Testis (tissue), 2 donors: Measurements from ENCODE around the gene ARF6.

ENCODE experiments used
- POLR2A ChIP-seq: fragments of 450-650 bp; IDR thresholded peaks from one replicate; pipeline ENCODE4 v1.6.1; 2017; ENCODE audit warnings: antibody characterized with exemption, mild to moderate bottlenecking, moderate library complexity
- TF ChIP-seq, protein P1 (sequence below), 3 experiments: fragments of 450-650 bp in 2 of 3; fragments of 200-600 bp in 1 of 3; sonication (generic) in 1 of 3; IDR thresholded peaks; one replicate each; pipeline ENCODE4 v1.5.1; 2016 to 2019; ENCODE audit warnings: antibody characterized with exemption in 3 of 3, mild to moderate bottlenecking in 2 of 3, moderate library complexity in 1 of 3

- TF ChIP-seq, protein P1, sequence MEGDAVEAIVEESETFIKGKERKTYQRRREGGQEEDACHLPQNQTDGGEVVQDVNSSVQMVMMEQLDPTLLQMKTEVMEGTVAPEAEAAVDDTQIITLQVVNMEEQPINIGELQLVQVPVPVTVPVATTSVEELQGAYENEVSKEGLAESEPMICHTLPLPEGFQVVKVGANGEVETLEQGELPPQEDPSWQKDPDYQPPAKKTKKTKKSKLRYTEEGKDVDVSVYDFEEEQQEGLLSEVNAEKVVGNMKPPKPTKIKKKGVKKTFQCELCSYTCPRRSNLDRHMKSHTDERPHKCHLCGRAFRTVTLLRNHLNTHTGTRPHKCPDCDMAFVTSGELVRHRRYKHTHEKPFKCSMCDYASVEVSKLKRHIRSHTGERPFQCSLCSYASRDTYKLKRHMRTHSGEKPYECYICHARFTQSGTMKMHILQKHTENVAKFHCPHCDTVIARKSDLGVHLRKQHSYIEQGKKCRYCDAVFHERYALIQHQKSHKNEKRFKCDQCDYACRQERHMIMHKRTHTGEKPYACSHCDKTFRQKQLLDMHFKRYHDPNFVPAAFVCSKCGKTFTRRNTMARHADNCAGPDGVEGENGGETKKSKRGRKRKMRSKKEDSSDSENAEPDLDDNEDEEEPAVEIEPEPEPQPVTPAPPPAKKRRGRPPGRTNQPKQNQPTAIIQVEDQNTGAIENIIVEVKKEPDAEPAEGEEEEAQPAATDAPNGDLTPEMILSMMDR (IDR thresholded peaks at IDR 0.05): no peak
- TF ChIP-seq POLR2A: no peak
These were observed 22.0 kb upstream of the ARF6 start for GRCh38 chr14:49870908-49871307.
